Kidney glomerular epithelial cell (primary cell): ENCODE measurements around the gene OOSP4A.
A peak's percentile ranks its signal among the peaks of the same experiment; 100 is the strongest.

Experiments used
- DNase-seq: peaks from one replicate; lab custom pipeline; 2025; lab: John Stamatoyannopoulos, UW

Gene OOSP4A

DNA sequence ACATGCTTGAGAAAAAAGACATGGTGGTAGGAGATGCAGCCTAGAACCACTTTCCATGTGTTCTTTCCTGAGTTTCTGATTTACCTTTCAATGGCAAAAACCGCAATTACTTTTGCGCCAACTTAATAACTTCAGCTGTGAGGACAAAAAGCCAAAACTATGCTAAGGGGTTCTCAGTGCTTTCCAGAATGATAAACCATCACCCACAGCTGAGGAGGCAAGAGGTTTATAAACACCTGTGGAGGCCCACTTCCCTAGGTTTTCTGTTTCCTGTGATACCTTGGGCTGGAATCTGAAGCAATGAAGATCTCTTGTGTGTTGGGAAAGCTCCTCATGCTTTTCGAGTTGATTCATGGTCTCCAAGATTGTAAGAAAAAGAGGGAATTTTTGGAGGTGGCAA is at the start of gene OOSP4A:
Gene OOSP4A (plus strand): TSS at position 301 of the 400 bp plus-strand sequence. CDS start 0 bp downstream, at position 301.
- no peak for DNase-seq

- no peak for DNase-seq
Measured at GRCh38 chr11:59918480-59918879, 45.4 kb upstream of the OOSP4A start.

- DNase-seq = peak; percentile 44
Measured at GRCh38 chr11:59918987-59919589, 44.7 kb upstream of the OOSP4A start.

- no peak for DNase-seq
Measured at GRCh38 chr11:59923813-59924212, 40.0 kb upstream of the OOSP4A start.

DNA sequence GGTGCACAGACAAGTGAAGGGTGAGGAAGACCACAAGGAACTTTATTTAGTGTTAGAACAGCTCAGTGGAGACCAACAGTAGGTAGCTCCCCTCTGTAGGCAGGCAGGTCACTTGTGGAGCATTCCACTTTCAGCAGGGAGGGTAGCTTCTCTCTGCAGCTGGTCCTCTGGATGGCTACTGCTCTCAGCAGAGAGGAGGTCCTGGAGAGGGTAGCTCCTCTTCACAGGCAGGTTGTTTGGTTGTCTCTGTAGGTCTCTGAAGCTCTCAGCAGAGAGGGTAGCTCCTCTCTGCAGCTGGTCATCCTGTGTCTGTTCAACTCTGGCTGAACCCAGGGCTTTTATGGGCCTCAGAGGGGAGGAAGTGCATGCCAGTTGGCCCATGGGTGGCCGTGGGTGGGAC is 32.1 kb upstream of the OOSP4A start:
- no peak for DNase-seq

- DNase-seq = no peak
Measured at GRCh38 chr11:59938132-59938531, 25.7 kb upstream of the OOSP4A start, which contains the start of gene OOSP1. TSS of gene OOSP1 (plus strand) at chr11:59938432. CDS start at chr11:59938455, 23 bp downstream.

- no peak for DNase-seq
Measured at GRCh38 chr11:59938718-59939117, 25.1 kb upstream of the OOSP4A start.

GRCh38 chr11:59939482-59939881 is 24.4 kb upstream of the OOSP4A start:
- no peak for DNase-seq

- no peak for DNase-seq
Measured at GRCh38 chr11:59941091-59941490, 22.7 kb upstream of the OOSP4A start.

DNA sequence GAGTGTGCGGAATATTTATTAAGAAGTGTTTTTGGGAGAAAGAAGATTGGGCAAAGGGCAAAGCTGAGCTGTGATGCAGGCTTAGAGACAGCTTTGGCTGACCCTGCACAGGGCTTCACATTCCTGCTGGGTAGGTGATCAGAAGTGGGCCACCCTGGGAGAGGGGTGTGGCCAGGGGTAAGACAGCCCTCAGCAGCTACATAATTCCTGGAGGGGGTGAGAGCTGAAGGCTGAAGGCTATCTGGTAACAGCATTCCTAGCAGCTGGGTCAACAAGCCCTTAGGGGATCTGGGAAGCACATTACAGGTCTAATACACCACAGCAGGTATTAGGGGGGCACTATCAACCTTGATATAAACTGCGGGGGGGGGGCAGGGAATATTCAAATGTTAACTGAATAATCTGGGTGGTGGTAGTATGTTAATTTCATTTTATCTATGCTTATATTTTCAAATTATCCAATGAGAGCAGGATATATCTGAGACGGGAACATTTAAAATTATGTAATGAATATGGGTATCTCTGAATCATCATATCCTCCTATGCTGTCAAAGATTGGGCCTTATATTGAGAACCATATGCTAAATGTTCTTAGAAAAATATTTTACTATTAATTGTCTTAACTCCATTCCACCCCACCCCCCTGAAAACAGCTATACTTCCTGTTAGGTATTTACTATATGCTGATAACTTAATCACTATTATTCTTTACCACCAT is 19.7 kb upstream of the OOSP4A start:
- no peak for DNase-seq

DNA sequence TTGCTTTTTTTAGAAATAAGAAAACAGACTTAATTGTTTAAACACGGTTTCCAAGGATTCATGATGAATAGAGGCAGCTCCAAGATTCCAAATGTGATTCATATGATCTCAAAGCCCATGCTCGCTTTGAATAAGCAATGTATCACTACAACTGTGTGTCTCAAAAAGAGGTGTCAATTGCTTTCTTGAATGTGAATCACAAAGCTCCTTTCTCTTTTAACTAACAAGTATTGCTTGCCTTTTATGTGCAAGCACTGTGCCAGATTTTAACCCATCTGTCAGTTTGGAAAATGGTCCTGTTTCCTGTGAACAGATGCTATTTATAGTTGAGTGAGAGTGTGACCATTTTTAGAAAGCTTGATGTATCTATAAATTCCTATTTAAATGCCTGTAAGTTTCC is 19.1 kb upstream of the OOSP4A start:
- no peak for DNase-seq

DNA sequence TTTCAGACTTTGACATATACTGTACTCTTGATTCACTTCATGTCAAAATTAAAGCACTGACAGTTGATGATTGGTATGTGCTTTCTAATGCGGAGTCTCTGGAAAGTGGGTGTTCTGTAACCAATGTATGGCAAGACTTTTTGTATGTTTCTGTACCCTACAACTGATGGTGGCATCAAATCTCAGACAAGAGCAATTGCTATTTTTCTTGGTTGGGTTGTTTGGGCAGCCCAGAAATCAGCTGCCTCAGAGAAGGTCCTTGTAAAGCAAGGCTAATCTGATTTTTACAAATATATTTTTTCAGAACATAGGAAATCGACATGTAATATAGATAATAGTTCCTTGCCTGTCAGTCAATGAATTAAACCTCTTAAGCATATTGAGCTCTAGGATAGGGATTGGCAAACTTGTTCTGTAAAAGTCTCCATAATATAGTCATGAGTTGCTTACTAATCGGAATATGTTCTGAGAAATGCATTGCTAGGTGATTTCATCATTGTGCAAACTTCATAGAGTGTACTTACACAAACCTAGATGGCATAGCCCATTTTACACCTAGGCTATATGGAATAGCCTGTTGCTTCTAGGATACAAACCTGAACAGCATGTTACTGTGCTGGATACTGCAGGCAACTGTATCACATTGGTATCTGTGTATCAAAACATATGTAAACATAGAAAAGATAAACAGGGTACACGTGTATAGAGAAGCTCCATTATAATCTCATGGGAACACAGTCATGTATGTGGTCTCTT is 10.2 kb upstream of the OOSP4A start:
- no peak for DNase-seq

GRCh38 chr11:59954219-59954847 is 9.5 kb upstream of the OOSP4A start:
- DNase-seq = no peak

GRCh38 chr11:59957094-59957493 is 6.7 kb upstream of the OOSP4A start:
- DNase-seq = peak; percentile 54

DNA sequence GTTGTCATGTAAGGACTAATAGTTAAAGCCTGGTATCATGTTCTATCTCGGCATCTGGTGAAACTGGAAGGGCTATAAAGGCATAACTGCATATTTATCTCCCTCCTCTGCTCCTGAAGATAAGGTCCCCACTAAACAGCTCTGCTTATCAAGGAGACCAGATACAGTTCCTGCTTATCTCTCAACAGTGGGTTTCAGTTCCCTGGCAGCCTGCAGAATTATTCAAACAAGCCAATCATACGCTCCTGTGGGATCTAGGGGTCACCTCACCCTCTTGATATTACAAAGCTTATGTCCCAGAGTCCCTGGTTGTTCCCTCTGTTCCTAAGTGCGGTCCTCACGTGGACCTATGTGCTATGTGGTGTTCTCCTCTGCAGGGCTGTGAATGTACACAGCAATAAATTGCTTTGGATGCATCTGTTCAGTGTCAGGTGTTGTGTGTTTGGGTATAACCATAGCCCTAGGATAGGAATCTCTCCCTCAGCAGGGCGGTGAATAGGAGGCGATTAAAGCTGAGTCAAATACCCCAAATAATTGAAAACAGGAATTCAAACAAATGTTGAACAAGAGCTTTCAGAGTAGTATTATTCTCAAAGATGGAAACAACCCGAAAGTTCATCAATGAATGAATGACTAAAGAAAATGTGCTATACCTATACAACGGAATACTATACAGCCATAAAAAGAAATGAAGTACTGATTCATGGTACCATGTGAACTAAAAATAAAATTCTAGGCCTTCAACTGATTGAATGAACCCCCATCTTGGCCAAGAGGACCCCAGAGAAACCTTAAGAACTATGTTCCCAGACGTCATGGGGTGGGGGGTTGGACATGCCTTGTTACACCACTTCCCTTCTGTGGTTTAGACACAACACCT is 3.1 kb upstream of the OOSP4A start:
- DNase-seq = no peak

DNA sequence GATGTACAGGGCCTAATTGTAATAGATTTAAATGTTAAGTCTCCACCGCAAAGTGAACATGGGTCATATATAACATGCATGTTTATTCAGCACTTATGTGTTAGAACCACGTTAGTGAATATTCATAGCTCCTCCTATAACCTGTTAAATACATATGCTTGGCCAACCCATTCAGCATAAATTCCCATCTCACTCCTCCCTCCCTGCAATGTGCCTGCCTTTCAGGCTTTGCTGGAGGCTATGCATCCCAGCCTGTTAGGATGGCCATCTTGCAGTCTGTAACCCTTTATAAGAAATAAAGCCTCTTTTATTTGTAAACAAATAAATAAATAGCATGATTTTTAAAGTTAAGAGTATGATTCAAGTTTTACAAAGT is 1.7 kb upstream of the OOSP4A start:
- DNase-seq = no peak

- DNase-seq = no peak
Measured at GRCh38 chr11:59965424-59965823, 1.6 kb downstream of the OOSP4A start.

DNA sequence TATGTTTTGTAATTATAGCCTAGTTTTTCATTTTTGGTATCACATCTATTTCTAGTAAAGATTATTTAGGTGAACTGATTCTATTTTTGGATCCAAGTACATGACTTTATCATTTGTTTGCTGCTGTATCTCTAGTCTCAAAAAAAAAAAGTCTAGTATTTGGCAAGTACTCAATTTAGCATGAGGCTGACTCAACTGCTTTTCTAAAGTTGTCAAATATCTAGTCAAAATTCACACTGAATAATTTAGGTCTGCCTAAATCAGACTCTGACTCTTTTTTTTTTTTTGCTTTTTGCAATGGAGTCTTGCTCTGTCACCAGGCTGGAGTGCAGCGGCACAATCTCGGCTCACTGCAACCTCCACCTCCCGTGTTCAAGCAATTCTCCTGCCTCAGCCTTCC is 2.4 kb downstream of the OOSP4A start:
- no peak for DNase-seq

DNA sequence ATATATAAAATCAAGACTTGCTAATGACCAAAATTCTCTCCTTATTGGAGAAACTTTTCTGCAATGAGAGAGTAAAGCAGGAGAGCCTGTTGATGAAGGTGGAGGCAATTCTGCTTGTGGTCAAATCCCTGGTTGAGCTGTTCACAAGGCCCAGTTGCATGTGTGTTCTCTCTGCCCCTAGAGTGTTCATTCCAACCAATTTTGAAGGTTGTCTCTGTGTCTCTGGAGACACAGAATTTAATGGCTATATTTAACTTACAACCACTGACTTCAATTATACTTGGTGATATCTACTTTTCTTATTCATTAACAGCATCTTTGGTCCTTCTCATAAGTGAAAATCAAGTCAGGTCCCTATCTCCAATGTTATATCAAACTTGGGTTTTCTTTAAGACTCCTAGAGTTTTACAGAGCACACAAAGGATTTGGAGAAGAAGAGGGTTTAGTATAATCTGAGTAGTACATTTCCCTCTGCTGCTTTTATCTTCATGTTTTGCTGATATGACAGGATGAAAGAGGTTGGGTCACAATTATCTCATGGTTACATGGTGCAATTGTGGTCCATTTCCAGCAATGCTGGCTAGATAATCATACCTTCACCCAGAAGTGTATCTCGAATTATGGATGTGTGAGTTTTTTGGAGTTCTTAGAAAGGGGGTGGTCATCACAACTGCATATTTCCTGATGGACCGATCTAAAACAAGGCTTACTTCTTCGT is 4.0 kb downstream of the OOSP4A start:
- no peak for DNase-seq

- DNase-seq = no peak
Measured at GRCh38 chr11:59968395-59968783, 4.6 kb downstream of the OOSP4A start.

GRCh38 chr11:59973097-59973496 is 9.3 kb downstream of the OOSP4A start:
- no peak for DNase-seq
